GM23248 (cell line): ENCODE data around the gene POR. TPM values are rescaled to one million over a fixed set of nuclear protein-coding genes. Genes with fewer than 3 reads are reported as not detected.

Source experiments
- DNase-seq: peaks from one replicate; pipeline ENCODE4 v3.0.0-alpha.2; 2015
- H2AFZ ChIP-seq: fragments of 200-600 bp; sonication (generic); 2 replicates; pipeline ENCODE4 v1.6.1; 2016; ENCODE audit warnings: antibody characterized with exemption
- H3F3A ChIP-seq: fragments of 200-600 bp; sonication (generic); 2 replicates; pipeline ENCODE4 v1.6.1; 2016; ENCODE audit warnings: mild to moderate bottlenecking, antibody characterized with exemption, mixed run types; ENCODE audit not compliant: insufficient read depth
- H3K27ac ChIP-seq: fragments of 200-600 bp; sonication (generic); 2 replicates; pipeline ENCODE4 v1.5.1; 2016; ENCODE audit warnings: mild to moderate bottlenecking
- H3K27me3 ChIP-seq: fragments of 200-600 bp; sonication (generic); replicated peaks from 2 replicates; pipeline ENCODE4 v1.6.1; 2016; ENCODE audit warnings: mild to moderate bottlenecking; ENCODE audit not compliant: insufficient read depth
- H3K36me3 ChIP-seq: fragments of 200-600 bp; sonication (generic); 2 replicates; pipeline ENCODE4 v1.6.1; 2016; ENCODE audit warnings: low read depth, mild to moderate bottlenecking
- H3K4me1 ChIP-seq: fragments of 200-600 bp; sonication (generic); 2 replicates; pipeline ENCODE4 v1.6.1; 2016; ENCODE audit warnings: mild to moderate bottlenecking; ENCODE audit not compliant: insufficient read depth
- H3K4me2 ChIP-seq: fragments of 200-600 bp; sonication (generic); one replicate; pipeline ENCODE4 v1.6.1; 2016; ENCODE audit warnings: mild to moderate bottlenecking; ENCODE audit not compliant: unreplicated experiment
- H3K4me3 ChIP-seq: fragments of 200-600 bp; sonication (generic); 2 replicates; pipeline ENCODE4 v1.5.1; 2016; ENCODE audit warnings: mild to moderate bottlenecking
- H3K79me2 ChIP-seq: fragments of 200-600 bp; sonication (generic); 2 replicates; pipeline ENCODE4 v1.6.1; 2016; ENCODE audit warnings: mild to moderate bottlenecking; ENCODE audit not compliant: insufficient read depth
- H3K9ac ChIP-seq: fragments of 200-600 bp; sonication (generic); 2 replicates; pipeline ENCODE4 v1.6.1; 2016; ENCODE audit warnings: mild to moderate bottlenecking
- H3K9me2 ChIP-seq: fragments of 200-600 bp; sonication (generic); 2 replicates; pipeline ENCODE4 v1.6.1; 2016; ENCODE audit warnings: mixed run types, mild to moderate bottlenecking, moderate library complexity; ENCODE audit not compliant: insufficient read depth
- H3K9me3 ChIP-seq: fragments of 200-600 bp; sonication (generic); one replicate; pipeline ENCODE4 v1.6.1; 2017; ENCODE audit warnings: low read depth
- H4K20me1 ChIP-seq: fragments of 200-600 bp; sonication (generic); 2 replicates; pipeline ENCODE4 v1.6.0; 2016; ENCODE audit not compliant: insufficient read depth
- EZH2 ChIP-seq: fragments of 200-600 bp; sonication (generic); IDR thresholded peaks from 2 replicates; pipeline ENCODE4 v1.6.1; 2018; ENCODE audit warnings: antibody characterized with exemption, mild to moderate bottlenecking; ENCODE audit not compliant: insufficient read depth, poor library complexity, severe bottlenecking
- EZH2phosphoT487 ChIP-seq: fragments of 200-600 bp; sonication (generic); IDR thresholded peaks from 2 replicates; pipeline ENCODE4 v1.6.1; 2018; ENCODE audit warnings: antibody characterized with exemption, moderate library complexity, mild to moderate bottlenecking, low read depth; ENCODE audit not compliant: insufficient read depth
- WGBS, 2 experiments: methylation state at CpG; one replicate each; pipeline ENCODE4 v1.1.6; 2015 to 2017; ENCODE audit warnings: low lambda C conversion rate in 2 of 2, low coverage in 1 of 2; ENCODE audit errors: missing lambda C conversion rate in 2 of 2; 5-methylcytosine and 5-hydroxymethylcytosine counted together
- in situ Hi-C: fragments of 300-500 bp; cut with MboI; formaldehyde crosslinking; loops from 2 replicates; pipeline ENCODE4 v1.15.0; 2020
- polyA plus RNA-seq: library from polyadenylated mRNA; unstranded; fragments of >200 nt; fragmentation: Nextera tagmentation; extraction: Ambion mirVana; gene quantifications from 2 replicates; pipeline ENCODE4 v1.2.1, GENCODE V29; 2016
- total RNA-seq: library from RNA; depleted of rRNA; stranded (reverse); fragments of >200 nt; shearing (Covaris generic); gene quantifications from 2 replicates; pipeline ENCODE4 v1.2.3, GENCODE V29; 2014

The POR gene
- total and polyA plus RNA-seq, 2 experiments from 2014 or later = 42.7 to 58.6 TPM

DNA sequence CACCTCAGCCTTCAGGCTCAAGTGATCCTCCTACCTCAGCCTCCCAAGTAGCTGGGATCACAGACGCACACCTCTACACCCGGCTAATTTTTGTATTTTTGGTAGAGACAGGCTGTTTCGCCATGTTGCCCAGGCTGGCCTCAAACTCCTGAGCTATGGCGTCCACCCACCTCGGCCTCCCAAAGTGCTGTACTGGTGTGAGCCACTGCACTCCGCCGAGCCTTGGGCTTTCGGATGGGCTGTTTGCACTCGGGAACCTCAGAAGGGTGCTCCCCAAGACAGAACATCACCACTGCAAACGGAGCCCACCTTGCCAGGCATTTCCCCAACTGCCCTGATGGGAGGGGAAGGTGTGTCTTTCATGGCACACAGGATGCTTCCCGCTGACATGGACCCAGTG, 52.1 kb downstream of the POR start:
- H4K20me1 ChIP-seq = no peaks in the 10 kb centered on the region
- H3K27me3 ChIP-seq = no peaks in the 10 kb centered on the region
- H2AFZ ChIP-seq = peak overlapping the region; percentile 36; the same call in 1 of the 2 replicates
- H3K4me1 ChIP-seq = peaks cover 22% of the 10 kb centered on the region
- peak overlapping the region; percentile 59; the same call in 1 of the 2 replicates for H3K9ac ChIP-seq
- in situ Hi-C loops = no loop called here
- H3F3A ChIP-seq = peaks cover 15% of the 10 kb centered on the region; the same call in 1 of the 2 replicates
- no peaks in the 10 kb centered on the region for H3K9me3 ChIP-seq
- H3K4me3 ChIP-seq = no peak overlapping the region
- no peaks in the 10 kb centered on the region for H3K36me3 ChIP-seq
- H3K9me2 ChIP-seq = no peaks in the 10 kb centered on the region
- H3K27ac ChIP-seq = no peak overlapping the region
- DNase-seq = no peak
- peak overlapping the region; percentile 51 for H3K4me2 ChIP-seq
- WGBS, 2 experiments = 65 to 69% methylated on average over 11 of the region's 11 CpGs
- H3K79me2 ChIP-seq = 0 out of 2 replicates have a peak, but pooled peaks cover 4% of the 10 kb centered on the region
- TF ChIP-seq EZH2phosphoT487 (no peak), EZH2 (no peak)

DNA sequence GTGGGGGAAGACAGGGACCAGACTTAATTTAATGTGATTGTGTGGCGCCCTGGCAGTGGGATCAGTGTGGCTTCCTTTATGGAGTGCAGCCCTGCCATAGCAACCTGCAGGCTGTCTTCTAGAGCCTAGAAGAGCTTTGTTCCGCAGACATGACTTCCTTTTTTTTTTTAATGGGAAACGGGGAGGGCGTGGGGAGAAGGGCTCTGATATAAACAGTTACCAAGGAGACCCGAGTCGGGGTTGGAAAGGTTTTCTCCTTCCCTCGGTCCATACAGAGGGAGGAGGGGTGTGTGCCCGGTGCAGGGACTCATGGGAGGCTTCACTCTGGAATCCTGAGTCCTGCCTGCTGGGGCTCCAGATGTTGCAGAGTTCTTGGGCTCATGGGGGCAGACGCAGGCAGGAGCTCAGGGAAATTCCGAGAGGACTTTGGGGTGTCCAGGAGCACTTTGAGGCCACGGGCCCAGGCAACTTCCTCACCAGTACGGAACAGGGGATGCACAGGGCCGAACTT, 52.6 kb downstream of the POR start:
- DNase-seq = no peak
- Histone ChIP-seq H3K4me2 (no peak overlapping the region), H3K4me3 (no peak overlapping the region), H3K9me3 (no peaks in the 10 kb centered on the region), H3K4me1 (peaks cover 17% of the 10 kb centered on the region), H4K20me1 (no peaks in the 10 kb centered on the region), H3F3A (peaks cover 10% of the 10 kb centered on the region; the same call in 1 of the 2 replicates), H3K27ac (no peak overlapping the region), H3K36me3 (no peaks in the 10 kb centered on the region), H3K9ac (no peak overlapping the region), H3K9me2 (no peaks in the 10 kb centered on the region), H3K27me3 (no peaks in the 10 kb centered on the region), H2AFZ (no peak overlapping the region), H3K79me2 (0 out of 2 replicates have a peak, but pooled peaks cover 4% of the 10 kb centered on the region)
- 55 to 65% methylated on average over 13 of the region's 13 CpGs for WGBS, 2 experiments
- in situ Hi-C loops = no loop called here
- TF ChIP-seq EZH2phosphoT487 (no peak), EZH2 (no peak)

DNA sequence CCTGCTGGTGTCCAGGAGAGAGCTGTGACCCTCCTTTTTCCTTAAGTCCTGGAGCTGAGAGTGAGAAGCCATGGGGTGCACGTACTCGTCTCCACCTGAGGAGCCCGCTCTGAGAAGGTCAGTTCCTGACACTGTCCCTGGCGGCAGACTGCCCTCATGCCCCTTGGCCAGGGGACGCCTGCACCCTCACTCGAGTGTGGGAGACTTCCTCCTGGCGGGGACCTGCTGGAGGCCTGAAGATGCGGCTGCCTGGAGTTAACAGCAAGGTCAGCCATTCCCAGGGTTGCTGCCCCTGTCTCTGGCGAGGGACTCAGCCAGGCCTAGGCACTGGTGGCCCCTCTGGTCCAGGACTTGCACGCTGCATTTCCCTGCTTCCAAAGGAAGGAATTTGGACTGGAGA, 53.1 kb downstream of the POR start:
- TF ChIP-seq EZH2phosphoT487 = no peak
- TF ChIP-seq EZH2 = no peak
- Histone ChIP-seq H3K4me1 (peaks cover 13% of the 10 kb centered on the region), H3K27me3 (no peaks in the 10 kb centered on the region), H3K27ac (no peak overlapping the region), H3K9me2 (no peaks in the 10 kb centered on the region), H3K79me2 (0 out of 2 replicates have a peak, but pooled peaks cover 4% of the 10 kb centered on the region), H3K9ac (no peak overlapping the region), H2AFZ (no peak overlapping the region), H4K20me1 (no peaks in the 10 kb centered on the region), H3K4me2 (no peak overlapping the region), H3F3A (peaks cover 5% of the 10 kb centered on the region; the same call in 1 of the 2 replicates), H3K9me3 (no peaks in the 10 kb centered on the region), H3K4me3 (no peak overlapping the region), H3K36me3 (peaks cover 2% of the 10 kb centered on the region; the same call in 1 of the 2 replicates)
- WGBS, 2 experiments = 80 to 84% methylated on average over 10 of the region's 10 CpGs
- in situ Hi-C loops = no loop called here
- no peak for DNase-seq

DNA sequence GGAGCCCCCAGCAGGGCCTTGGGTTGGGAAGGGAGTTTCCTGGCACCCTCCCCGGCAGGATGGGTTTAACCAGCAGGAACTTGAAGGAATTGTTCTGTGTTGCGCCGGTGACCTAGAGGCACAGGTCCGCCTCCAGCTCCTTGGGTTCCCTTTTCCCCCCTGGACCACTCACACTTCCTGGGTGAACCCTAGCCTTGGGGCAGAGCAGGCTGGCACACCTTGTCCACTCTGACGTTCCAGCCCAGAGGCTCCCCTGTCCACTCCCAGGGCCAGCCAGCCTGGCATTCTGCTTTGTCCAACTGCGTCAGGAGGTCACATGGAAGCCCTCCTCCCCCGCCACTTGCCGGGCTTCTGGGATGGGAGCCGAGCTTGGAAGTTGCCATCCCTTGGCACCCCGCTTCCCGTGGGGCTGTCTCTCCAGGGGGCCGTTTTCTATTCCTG, 53.6 kb downstream of the POR start:
- in situ Hi-C loops = no loop called here
- no peak overlapping the region for H3K27ac ChIP-seq

More for the DNA sequence above, 53.6 kb downstream of the POR start:
- Histone ChIP-seq H3K79me2 (0 out of 2 replicates have a peak, but pooled peaks cover 4% of the 10 kb centered on the region), H4K20me1 (no peaks in the 10 kb centered on the region), H3K36me3 (peaks cover 2% of the 10 kb centered on the region; the same call in 1 of the 2 replicates), H3K9me2 (no peaks in the 10 kb centered on the region), H3K4me3 (no peak overlapping the region), H3K27me3 (no peaks in the 10 kb centered on the region), H3K4me2 (no peak overlapping the region), H2AFZ (no peak overlapping the region), H3K9me3 (no peaks in the 10 kb centered on the region), H3K4me1 (peaks cover 8% of the 10 kb centered on the region), H3F3A (no peaks in the 10 kb centered on the region), H3K9ac (no peak overlapping the region)
- TF ChIP-seq EZH2 = no peak
- TF ChIP-seq EZH2phosphoT487 = no peak
- no peak for DNase-seq
- 56 to 68% methylated on average over 9 of the region's 12 CpGs for WGBS, 2 experiments
